Measurements from ENCODE around the gene TMTC1.

TMTC1 gene

DNA sequence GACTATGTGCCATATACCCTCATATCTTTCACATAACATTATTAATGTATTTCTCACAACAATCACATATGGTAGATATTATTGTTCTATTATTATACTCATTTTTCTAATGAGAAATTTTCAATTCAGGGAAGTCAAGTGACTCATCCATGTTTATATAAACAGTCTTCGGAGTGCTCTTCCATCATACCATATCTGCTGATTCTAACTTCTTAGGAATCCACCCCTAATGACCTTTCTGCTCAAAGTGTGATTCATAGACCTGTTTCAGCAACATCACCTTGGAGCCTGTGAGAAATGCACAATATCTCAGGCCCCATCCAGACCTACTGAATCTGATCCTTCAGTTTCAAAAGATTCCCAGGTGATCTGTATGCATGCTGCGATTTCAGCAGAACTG lies 246.4 kb downstream of the TMTC1 start:
- no peak for DNase-seq (ENCODE audit: low read depth)

DNA sequence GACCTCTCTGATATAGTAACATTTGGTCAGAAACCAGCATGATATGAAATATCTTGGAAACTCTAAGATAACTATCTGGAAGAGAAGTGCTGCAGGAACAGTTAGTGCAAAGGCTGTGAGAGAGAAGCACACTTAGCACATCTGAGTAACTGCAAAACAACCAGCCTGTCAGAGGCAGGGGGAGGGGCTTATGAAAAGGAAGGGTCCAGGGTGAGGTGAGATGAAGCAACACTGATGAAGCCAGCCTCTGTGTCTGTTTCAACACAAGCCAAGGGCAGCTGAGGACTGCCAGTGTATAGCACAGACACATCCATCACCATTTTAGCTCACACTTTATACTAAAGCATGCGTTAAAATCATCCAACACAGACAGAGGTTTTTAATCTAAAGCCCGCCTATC lies 248.8 kb downstream of the TMTC1 start:
- DNase-seq (ENCODE audit: low read depth): no peak

GRCh38 chr12:29533815-29534489 lies 249.8 kb downstream of the TMTC1 start:
- no peak for DNase-seq (ENCODE audit: low read depth)

DNA sequence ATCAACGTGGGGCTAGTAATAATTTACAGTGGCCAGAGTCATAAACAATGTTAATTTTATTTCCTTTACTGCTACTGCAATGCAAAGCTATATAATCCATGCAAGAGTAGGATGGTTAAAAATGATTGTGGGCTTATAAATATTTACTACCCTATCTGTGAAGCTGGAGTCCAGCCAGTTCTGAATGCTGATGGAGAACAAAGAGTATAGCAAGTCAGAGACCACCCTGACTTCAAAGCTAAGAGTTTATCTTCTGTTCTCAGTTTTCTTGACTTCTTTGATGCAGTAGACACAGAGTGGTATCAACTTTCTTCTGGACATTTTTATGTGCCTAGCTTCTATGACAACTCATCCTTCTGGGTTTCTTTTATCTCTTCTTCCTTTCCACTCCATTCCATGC lies 252.3 kb downstream of the TMTC1 start:
- DNase-seq (ENCODE audit: low read depth): no peak

DNA sequence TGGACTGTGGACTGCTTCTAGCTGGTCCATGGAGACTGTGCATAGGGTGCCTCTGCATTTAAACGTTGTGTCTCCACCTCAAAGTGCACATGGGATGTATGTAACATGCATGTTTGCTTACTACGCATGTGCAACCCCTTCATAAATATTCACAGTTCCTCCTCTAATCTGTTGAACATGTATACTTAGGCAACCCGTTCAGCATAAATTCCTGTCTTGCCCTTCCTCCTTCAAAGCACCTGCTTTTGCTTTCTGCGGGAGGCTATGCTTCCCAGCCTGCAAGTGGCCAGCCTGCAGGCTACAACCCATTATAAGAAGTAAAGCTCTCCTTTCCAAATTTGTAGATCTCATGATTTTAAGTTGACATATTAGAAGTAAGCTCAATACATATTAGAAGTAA lies 253.3 kb downstream of the TMTC1 start:
- DNase-seq (ENCODE audit: low read depth): no peak

DNA sequence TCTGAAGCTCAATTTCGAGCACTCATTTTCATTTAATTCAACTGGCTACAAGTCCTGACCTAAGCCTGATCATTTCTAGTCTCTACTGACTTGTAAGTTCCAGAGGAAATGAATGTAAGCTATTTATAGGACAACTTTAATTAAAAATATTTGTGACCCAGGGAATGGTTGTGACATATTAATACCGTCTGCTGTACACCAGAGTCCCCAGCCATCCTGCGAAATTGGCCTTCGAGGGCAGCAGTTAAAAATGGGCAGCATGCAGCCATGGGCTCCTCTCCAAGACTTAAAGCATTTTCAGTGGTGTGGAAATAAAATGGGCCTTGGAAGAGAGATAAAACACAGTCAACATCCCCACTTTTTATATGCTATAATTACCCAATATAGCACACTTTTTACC lies 255.6 kb downstream of the TMTC1 start:
- DNase-seq (ENCODE audit: low read depth): no peak

GRCh38 chr12:29521951-29522350 lies 261.8 kb downstream of the TMTC1 start:
- DNase-seq (ENCODE audit: low read depth): no peak

DNA sequence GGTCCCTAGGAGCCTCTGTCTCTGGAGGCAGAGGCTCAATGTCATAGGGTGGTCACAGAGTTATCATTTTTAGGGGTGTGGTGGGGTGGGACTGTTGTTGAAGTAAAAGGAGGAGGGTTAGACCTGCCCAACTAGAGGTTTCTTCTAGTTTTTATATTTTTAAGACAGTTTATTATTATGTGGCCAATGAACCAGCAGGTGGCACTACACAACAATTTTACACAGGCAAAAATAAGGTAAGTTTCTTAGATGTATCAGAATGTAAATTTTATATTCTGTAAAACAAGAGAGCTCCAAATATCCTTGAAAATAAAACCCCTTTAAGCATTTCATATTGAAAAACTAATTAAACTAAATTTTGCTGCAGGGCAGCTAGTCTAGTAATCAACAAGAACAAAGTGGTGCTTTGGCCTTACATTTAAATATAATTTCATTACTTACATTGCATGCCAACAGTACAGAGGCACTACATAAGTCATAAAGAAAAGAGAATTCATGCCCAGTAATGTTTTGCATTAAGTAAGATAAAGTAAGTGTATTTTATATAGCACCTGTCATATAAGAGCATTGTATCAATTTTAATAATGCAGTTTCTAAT lies 264.1 kb downstream of the TMTC1 start:
- DNase-seq (ENCODE audit: low read depth): no peak

DNA sequence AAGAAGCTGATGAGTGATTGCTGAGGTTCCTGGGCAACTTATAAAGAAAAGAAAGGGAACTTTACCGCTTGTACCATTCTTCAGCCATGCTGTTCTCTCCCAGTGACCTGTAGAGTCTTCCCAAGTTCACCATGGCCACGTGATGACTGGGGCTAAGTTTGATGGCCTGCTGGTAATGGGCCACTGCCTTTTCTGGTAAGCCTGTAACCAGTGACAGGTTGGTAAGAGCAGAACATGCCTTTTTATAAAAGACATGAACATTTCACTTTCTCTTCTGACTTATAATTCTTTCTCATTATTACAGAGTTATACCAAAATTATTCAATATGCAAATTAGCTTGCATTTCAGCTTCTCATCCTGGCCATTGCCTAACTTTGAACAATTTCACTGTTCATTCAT lies 265.3 kb downstream of the TMTC1 start:
- DNase-seq (ENCODE audit: low read depth): no peak

DNA sequence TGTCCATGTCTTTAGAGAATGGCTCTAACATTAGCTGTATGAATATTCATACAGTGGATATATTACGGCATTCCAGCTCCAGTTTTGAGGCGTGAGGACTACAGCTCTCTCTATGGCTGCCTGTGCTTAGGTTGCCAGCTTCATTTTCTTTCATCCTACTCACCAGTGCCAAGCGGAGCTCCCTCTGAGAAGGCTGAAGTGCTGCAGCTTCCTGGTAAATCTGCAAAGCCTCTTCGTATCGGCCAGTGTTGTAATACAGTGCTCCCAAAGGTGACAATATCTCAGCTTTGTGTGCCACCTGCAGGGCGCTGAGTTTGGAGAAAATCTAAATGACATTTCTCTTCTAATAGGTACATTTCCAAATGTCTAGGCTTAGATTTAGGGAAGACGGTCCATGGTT lies 266.5 kb downstream of the TMTC1 start:
- no peak for DNase-seq (ENCODE audit: low read depth)

GRCh38 chr12:29516431-29516875 lies 267.3 kb downstream of the TMTC1 start:
- DNase-seq (ENCODE audit: low read depth): no peak

DNA sequence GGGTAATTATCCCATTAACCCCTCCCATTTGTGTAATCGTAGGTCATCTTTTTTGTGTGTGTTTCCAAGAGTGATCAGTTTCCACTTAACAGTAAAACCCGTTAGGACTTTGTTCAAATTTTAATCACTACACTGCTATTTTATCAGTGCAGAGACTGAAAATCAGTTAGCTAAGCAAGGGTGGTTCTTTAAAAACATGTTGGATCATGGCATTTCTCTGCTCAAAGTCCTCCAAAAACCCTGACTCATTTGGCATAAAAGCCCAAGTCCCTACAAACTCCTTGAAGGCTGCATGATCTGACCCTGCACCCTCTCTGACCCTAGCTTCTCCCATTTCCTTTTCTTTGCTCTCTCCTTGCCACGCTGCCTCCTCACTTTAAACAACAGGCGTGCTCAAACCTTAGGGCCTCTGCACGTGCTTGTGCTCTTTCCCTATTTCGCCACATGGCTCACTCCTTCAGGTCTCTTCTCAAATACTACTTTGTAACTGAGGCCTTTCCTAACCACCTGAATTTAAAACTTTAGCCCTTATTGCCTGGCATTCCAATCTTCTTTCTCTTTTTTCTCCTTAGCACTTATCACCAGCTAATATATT lies 273.1 kb downstream of the TMTC1 start:
- no peak for DNase-seq (ENCODE audit: low read depth)

GRCh38 chr12:29509503-29509902 lies 274.2 kb downstream of the TMTC1 start:
- DNase-seq (ENCODE audit: low read depth): no peak

- DNase-seq (ENCODE audit: low read depth): no peak
Observed at GRCh38 chr12:29508949-29509348, 274.8 kb downstream of the TMTC1 start.

GRCh38 chr12:29505122-29505521 lies 278.6 kb downstream of the TMTC1 start:
- no peak for DNase-seq (ENCODE audit: low read depth)

- no peak for DNase-seq (ENCODE audit: low read depth)
Observed at GRCh38 chr12:29503283-29503682, 280.5 kb downstream of the TMTC1 start.

DNA sequence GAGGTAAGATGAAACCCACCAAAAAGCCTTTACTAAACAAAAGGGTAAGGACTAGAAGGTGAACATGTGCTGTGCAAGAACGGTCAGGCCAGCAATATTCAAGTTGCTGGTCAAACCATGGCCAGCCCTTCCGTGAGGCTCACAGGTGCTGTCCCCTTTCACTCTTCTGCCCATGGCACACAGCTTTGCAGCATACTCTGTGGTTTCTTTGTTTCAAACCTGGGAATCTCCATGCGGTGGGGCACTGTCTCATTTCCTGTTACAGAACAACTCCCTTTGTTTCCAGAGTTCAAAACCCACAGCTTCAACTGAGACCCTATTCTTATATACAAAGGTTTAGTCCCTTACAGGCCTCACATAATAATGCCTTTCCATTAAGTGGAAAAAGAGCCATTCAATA lies 284.5 kb downstream of the TMTC1 start:
- no peak for DNase-seq (ENCODE audit: low read depth)

DNA sequence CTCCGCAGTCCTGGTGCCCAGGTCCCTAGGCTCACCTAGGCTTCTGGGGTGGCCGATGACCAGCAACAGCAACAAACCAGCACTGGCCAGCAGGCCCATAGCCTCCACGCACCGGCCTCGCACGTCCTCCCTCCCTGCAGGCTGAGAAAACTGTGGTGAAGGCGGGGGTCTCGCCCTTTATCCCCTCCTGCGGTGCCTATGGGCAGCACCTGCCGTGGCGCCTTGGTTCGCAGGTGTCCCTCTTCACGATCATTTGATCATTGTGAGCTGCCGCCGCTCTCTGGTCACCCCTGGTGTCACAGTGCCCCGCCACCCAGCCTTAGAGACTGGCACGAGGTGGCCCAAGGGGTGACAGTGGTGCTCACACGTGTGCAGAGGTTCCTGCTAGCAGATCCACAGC lies 286.2 kb downstream of the TMTC1 start, which contains the start of gene OVCH1:
Gene OVCH1 (minus strand): TSS at position 99 of the 400 bp plus-strand sequence. CDS start 0 bp downstream, at position 99.
- no peak for DNase-seq (ENCODE audit: low read depth)

DNA sequence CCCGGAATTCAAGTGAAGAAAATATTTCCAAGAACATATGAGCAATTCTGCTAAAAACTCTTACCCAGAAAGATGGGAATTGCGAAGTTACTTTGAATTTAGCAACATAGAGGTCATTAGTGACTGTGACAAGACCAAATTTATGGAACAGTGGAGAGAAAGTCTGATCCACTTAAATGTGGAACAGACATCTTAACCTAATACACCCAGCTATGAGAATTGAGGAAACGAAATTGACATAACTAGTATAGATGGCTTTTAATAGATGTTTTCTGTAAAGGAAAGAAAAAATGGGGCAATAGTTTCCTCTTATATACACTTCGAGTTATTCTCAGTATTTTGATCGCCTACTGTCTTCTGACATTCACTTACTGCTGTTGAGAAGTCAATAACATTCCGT lies 290.9 kb downstream of the TMTC1 start:
- no peak for DNase-seq (ENCODE audit: low read depth)

GRCh38 chr12:29486972-29487371 lies 296.8 kb downstream of the TMTC1 start:
- DNase-seq (ENCODE audit: low read depth): no peak

- no peak for DNase-seq (ENCODE audit: low read depth)
Observed at GRCh38 chr12:29463198-29463597, 320.5 kb downstream of the TMTC1 start.

- no peak for DNase-seq (ENCODE audit: low read depth)
Observed at GRCh38 chr12:29460082-29460481, 323.7 kb downstream of the TMTC1 start.

DNA sequence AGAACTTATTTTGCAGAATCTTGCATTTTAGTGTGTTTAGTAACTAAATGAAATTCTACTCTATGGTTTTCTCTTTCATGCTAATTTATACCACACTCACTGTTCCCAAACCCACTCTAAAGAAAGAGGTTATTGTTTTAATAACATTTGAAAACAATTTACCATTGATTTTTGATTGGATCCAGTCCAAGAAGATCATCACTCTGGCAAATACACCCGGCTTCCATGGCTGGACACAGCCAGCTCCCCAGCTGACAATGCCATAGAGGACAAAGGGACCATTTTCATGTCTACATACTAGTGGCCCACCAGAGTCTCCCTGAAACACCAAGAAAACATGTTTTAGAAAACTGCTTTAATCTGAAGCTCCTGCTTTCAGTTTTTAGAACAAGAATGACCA lies 328.7 kb downstream of the TMTC1 start:
- DNase-seq (ENCODE audit: low read depth): no peak

- DNase-seq (ENCODE audit: low read depth): no peak
Observed at GRCh38 chr12:29451888-29452287, 331.9 kb downstream of the TMTC1 start.
